G401.6 (cell line): ENCODE data around the gene DRC7.

Source experiments
- FAIRE-seq: peaks from 2 replicates; lab custom pipeline; 2012; peaks lifted over from hg19 to GRCh38; lab: Jason Lieb, UNC

DRC7 gene

GRCh38 chr16:57750796-57751538 lies 56.4 kb downstream of the DRC7 start:
- FAIRE-seq: no peak

GRCh38 chr16:57751539-57752202 lies 57.1 kb downstream of the DRC7 start:
- FAIRE-seq: no peak

- FAIRE-seq: no peak
Observed at GRCh38 chr16:57752203-57752580, 57.6 kb downstream of the DRC7 start.

- no peak for FAIRE-seq
Observed at GRCh38 chr16:57752581-57753447, 58.2 kb downstream of the DRC7 start.

- no peak for FAIRE-seq
Observed at GRCh38 chr16:57753448-57754353, 59.1 kb downstream of the DRC7 start.

- no peak for FAIRE-seq
Observed at GRCh38 chr16:57754354-57755060, 59.9 kb downstream of the DRC7 start.

- FAIRE-seq: no peak
Observed at GRCh38 chr16:57755061-57755684, 60.6 kb downstream of the DRC7 start.

- no peak for FAIRE-seq
Observed at GRCh38 chr16:57755726-57756423, 61.3 kb downstream of the DRC7 start.

GRCh38 chr16:57756424-57757325 lies 62.1 kb downstream of the DRC7 start:
- no peak for FAIRE-seq

GRCh38 chr16:57757326-57757786 lies 62.8 kb downstream of the DRC7 start:
- peak; percentile 93 for FAIRE-seq

GRCh38 chr16:57757883-57758282 lies 63.3 kb downstream of the DRC7 start:
- no peak for FAIRE-seq

- no peak for FAIRE-seq
Observed at GRCh38 chr16:57758331-57759117, 63.9 kb downstream of the DRC7 start.

- FAIRE-seq: no peak
Observed at GRCh38 chr16:57759131-57759530, 64.5 kb downstream of the DRC7 start.

GRCh38 chr16:57759541-57760356 lies 65.1 kb downstream of the DRC7 start:
- FAIRE-seq: no peak

- no peak for FAIRE-seq
Observed at GRCh38 chr16:57760357-57761160, 66.0 kb downstream of the DRC7 start.

GRCh38 chr16:57761301-57761700 lies 66.7 kb downstream of the DRC7 start:
- FAIRE-seq: no peak
